OCI-LY7 (cell line): ENCODE results near the gene NDUFC1.

Source experiments
- EZH2phosphoT487 ChIP-seq: fragments of 200-600 bp; sonication (generic); IDR thresholded peaks from 2 replicates; pipeline ENCODE4 v1.6.1; 2018; ENCODE audit warnings: low read depth, borderline replicate concordance, mild to moderate bottlenecking, mixed run types, antibody characterized with exemption, low read length, moderate library complexity, mixed read lengths
- TF ChIP-seq, protein P1 (sequence below): fragments of 200-600 bp; sonication (generic); conservative IDR thresholded peaks from 2 replicates; pipeline ENCODE4 v1.5.1; 2014; ENCODE audit warnings: mild to moderate bottlenecking, antibody characterized with exemption, low read length, moderate library complexity, mixed read lengths

GRCh38 chr4:139324620-139325019, 22.3 kb upstream of the NDUFC1 start:
- TF ChIP-seq, protein P1, sequence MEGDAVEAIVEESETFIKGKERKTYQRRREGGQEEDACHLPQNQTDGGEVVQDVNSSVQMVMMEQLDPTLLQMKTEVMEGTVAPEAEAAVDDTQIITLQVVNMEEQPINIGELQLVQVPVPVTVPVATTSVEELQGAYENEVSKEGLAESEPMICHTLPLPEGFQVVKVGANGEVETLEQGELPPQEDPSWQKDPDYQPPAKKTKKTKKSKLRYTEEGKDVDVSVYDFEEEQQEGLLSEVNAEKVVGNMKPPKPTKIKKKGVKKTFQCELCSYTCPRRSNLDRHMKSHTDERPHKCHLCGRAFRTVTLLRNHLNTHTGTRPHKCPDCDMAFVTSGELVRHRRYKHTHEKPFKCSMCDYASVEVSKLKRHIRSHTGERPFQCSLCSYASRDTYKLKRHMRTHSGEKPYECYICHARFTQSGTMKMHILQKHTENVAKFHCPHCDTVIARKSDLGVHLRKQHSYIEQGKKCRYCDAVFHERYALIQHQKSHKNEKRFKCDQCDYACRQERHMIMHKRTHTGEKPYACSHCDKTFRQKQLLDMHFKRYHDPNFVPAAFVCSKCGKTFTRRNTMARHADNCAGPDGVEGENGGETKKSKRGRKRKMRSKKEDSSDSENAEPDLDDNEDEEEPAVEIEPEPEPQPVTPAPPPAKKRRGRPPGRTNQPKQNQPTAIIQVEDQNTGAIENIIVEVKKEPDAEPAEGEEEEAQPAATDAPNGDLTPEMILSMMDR, result no peak
- TF ChIP-seq EZH2phosphoT487, result no peak
